ENCODE data around the gene DRD4.
"Not testable (repeated sequence)": the region's sequence is repeated elsewhere in the genome, so short reads cannot be mapped to it uniquely, and the experiment has no call there.

DNA sequence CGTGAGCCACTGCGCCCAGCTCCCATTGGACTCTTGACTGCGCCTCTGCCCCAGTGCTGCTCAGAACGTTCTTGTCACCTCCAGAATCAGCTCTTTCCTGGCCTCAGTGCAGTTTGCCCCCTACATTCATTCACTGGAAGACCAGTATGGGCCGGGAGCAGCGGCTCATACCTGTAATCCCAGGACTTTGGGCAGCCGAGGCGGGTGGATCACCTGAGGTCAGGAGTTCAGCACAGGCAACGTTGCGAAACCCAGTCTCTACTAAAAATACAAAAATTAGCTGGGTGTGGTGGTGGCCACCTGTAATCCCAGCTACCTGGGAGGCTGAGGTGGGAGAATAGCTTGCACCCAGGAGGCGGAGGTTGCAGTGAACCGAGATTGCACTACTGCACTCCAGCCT is 17.4 kb downstream of the DRD4 start:
- TF ChIP-seq, protein P1, sequence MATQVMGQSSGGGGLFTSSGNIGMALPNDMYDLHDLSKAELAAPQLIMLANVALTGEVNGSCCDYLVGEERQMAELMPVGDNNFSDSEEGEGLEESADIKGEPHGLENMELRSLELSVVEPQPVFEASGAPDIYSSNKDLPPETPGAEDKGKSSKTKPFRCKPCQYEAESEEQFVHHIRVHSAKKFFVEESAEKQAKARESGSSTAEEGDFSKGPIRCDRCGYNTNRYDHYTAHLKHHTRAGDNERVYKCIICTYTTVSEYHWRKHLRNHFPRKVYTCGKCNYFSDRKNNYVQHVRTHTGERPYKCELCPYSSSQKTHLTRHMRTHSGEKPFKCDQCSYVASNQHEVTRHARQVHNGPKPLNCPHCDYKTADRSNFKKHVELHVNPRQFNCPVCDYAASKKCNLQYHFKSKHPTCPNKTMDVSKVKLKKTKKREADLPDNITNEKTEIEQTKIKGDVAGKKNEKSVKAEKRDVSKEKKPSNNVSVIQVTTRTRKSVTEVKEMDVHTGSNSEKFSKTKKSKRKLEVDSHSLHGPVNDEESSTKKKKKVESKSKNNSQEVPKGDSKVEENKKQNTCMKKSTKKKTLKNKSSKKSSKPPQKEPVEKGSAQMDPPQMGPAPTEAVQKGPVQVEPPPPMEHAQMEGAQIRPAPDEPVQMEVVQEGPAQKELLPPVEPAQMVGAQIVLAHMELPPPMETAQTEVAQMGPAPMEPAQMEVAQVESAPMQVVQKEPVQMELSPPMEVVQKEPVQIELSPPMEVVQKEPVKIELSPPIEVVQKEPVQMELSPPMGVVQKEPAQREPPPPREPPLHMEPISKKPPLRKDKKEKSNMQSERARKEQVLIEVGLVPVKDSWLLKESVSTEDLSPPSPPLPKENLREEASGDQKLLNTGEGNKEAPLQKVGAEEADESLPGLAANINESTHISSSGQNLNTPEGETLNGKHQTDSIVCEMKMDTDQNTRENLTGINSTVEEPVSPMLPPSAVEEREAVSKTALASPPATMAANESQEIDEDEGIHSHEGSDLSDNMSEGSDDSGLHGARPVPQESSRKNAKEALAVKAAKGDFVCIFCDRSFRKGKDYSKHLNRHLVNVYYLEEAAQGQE (IDR thresholded peaks at IDR 0.05), result not testable (repeated sequence)
- not testable (repeated sequence) for TF ChIP-seq RFX5 (IDR thresholded peaks at IDR 0.05); CHD4 (IDR thresholded peaks at IDR 0.05; ENCODE audit: borderline replicate concordance); CTCF (IDR thresholded peaks at IDR 0.05); EP300 (IDR thresholded peaks at IDR 0.05); EHMT2 (IDR thresholded peaks at IDR 0.05; ENCODE audit: low read depth); NPAS2 (CRISPR knock-in tag; IDR thresholded peaks at IDR 0.05; ENCODE audit: borderline replicate concordance)

Data from A549 (cell line).